Liver (tissue), 9 donors: ENCODE results near the gene RWDD1. TPM values are rescaled to one million over a fixed set of nuclear protein-coding genes. Genes with fewer than 3 reads are reported as not detected.

Experiments used
- DNase-seq: peaks from one replicate; pipeline ENCODE4 v3.0.0-alpha.2; 2017; ENCODE audit warnings: low spot score
- H3K27ac ChIP-seq, 2 donors: one replicate each; pipeline ENCODE4 v1.7.0; 2013; ENCODE audit warnings: inconsistent platforms in 2 of 2, low read length in 2 of 2, control low read depth in 1 of 2, low read depth in 1 of 2, mild to moderate bottlenecking in 1 of 2
- H3K27me3 ChIP-seq, 4 donors: one replicate each; pipeline versions ENCODE4 v1.6.1 to v1.7.0; 2013; ENCODE audit warnings: low read length in 3 of 4, inconsistent platforms in 1 of 4, mild to moderate bottlenecking in 1 of 4, moderate library complexity in 1 of 4; ENCODE audit not compliant: control insufficient read depth in 4 of 4, insufficient read depth in 4 of 4
- H3K36me3 ChIP-seq, 4 donors: one replicate each; pipeline versions ENCODE4 v1.6.1 to v1.7.0; 2013; ENCODE audit warnings: low read length in 3 of 4, mild to moderate bottlenecking in 3 of 4, low read depth in 1 of 4, moderate library complexity in 1 of 4; ENCODE audit not compliant: control insufficient read depth in 4 of 4, insufficient read depth in 3 of 4
- H3K4me1 ChIP-seq, 4 donors: one replicate each; pipeline versions ENCODE4 v1.6.1 to v1.7.0; 2013; ENCODE audit warnings: low read length in 3 of 4, mild to moderate bottlenecking in 3 of 4, moderate library complexity in 1 of 4; ENCODE audit not compliant: control insufficient read depth in 4 of 4, insufficient read depth in 4 of 4
- H3K4me3 ChIP-seq, 3 donors: one replicate each; pipeline versions ENCODE4 v1.6.1 to v1.7.0; 2013; ENCODE audit warnings: low read length in 3 of 3, control low read depth in 1 of 3, low read depth in 1 of 3, mild to moderate bottlenecking in 1 of 3
- H3K9ac ChIP-seq, 2 donors: one replicate each; pipeline ENCODE4 v1.7.0; 2013; ENCODE audit warnings: low read length in 2 of 2, mild to moderate bottlenecking in 2 of 2, moderate library complexity in 2 of 2, control low read depth in 1 of 2, low read depth in 1 of 2
- H3K9me3 ChIP-seq, 4 donors: one replicate each; pipeline versions ENCODE4 v1.6.1 to v1.7.0; 2013; ENCODE audit warnings: low read length in 3 of 4; ENCODE audit not compliant: control insufficient read depth in 4 of 4
- FOXA1 ChIP-seq: IDR thresholded peaks from 2 replicates; pipeline ENCODE4 v1.6.1; 2016; ENCODE audit warnings: antibody characterized with exemption
- FOXA2 ChIP-seq: IDR thresholded peaks from 2 replicates; pipeline ENCODE4 v1.6.1; 2016; ENCODE audit warnings: antibody characterized with exemption
- GABPA ChIP-seq, 2 donors: IDR thresholded peaks in 1 of 2; conservative IDR thresholded peaks in 1 of 2; 2 replicates each; pipeline ENCODE4 v1.6.1; 2016; ENCODE audit warnings: antibody characterized with exemption in 2 of 2, mild to moderate bottlenecking in 1 of 2, moderate library complexity in 1 of 2
- JUND ChIP-seq, 2 donors: IDR thresholded peaks; 2 replicates each; pipeline ENCODE4 v1.6.1; 2016; ENCODE audit warnings: antibody characterized with exemption in 2 of 2
- NR2F2 ChIP-seq: IDR thresholded peaks from 2 replicates; pipeline ENCODE4 v1.6.1; 2016; ENCODE audit warnings: antibody characterized with exemption
- RAD21 ChIP-seq, 2 donors: IDR thresholded peaks; 2 replicates each; pipeline ENCODE4 v1.6.1; 2016; ENCODE audit warnings: antibody characterized with exemption in 2 of 2, mild to moderate bottlenecking in 2 of 2
- RXRA ChIP-seq, 2 donors: IDR thresholded peaks; 2 replicates each; pipeline ENCODE4 v1.6.1; 2017 to 2018; ENCODE audit warnings: antibody characterized with exemption in 2 of 2, mild to moderate bottlenecking in 1 of 2
- SP1 ChIP-seq: IDR thresholded peaks from 2 replicates; pipeline ENCODE4 v1.6.1; 2018; ENCODE audit warnings: antibody characterized with exemption, mild to moderate bottlenecking
- TAF1 ChIP-seq: conservative IDR thresholded peaks from 2 replicates; pipeline ENCODE4 v1.6.1; 2016; ENCODE audit warnings: antibody characterized with exemption, mild to moderate bottlenecking
- YY1 ChIP-seq: IDR thresholded peaks from 2 replicates; pipeline ENCODE4 v1.6.1; 2016; ENCODE audit warnings: antibody characterized with exemption, mild to moderate bottlenecking
- WGBS: extraction: QIAGEN DNeasy Blood & Tissue Kit; methylation state at CpG from one replicate; pipeline ENCODE4 v1.1.7; 2013; 5-methylcytosine and 5-hydroxymethylcytosine counted together
- polyA plus RNA-seq, 2 donors: library from polyadenylated mRNA; stranded (reverse) in 1 of 2; unstranded in 1 of 2; fragments of 200-250 nt in 1 of 2; fragments of >200 nt in 1 of 2; fragmentation: Nextera tagmentation in 1 of 2; extraction: Ambion mirVana in 1 of 2; gene quantifications; one replicate each; pipeline versions ENCODE4 v1.2.1 to v1.2.3, GENCODE V29; 2013 to 2015
- total RNA-seq, 2 donors: library from RNA; depleted of rRNA; stranded (reverse); fragments of >200 nt; gene quantifications; one replicate each; pipeline ENCODE4 v1.2.3, GENCODE V29; 2014
- TF ChIP-seq, protein P1 (sequence below): IDR thresholded peaks from 2 replicates; pipeline ENCODE4 v1.6.1; 2016; ENCODE audit warnings: antibody characterized with exemption
- TF ChIP-seq, protein P2 (sequence below): IDR thresholded peaks from 2 replicates; pipeline ENCODE4 v1.6.1; 2016; ENCODE audit warnings: antibody characterized with exemption
- TF ChIP-seq, protein P3 (sequence below): IDR thresholded peaks from 2 replicates; pipeline ENCODE4 v1.6.1; 2016; ENCODE audit warnings: antibody characterized with exemption, mild to moderate bottlenecking
- TF ChIP-seq, protein P4 (sequence below): IDR thresholded peaks from 2 replicates; pipeline ENCODE4 v1.6.1; 2016; ENCODE audit warnings: antibody characterized with exemption
- TF ChIP-seq, protein P5 (sequence below): fragments of 150-350 bp; IDR thresholded peaks from 2 replicates; pipeline ENCODE4 v1.5.1; 2017; ENCODE audit warnings: improper control_type of control experiment, low read depth, low read length; ENCODE audit not compliant: missing input control
- donor health status: healthy.
- donor health status: healthy.
- donor health status: healthy.
- donor health status: healthy.
- donor health status: healthy.

Gene RWDD1
- total and polyA plus RNA-seq, 4 donors: 7.0 to 52.7 (median 10.9) TPM

DNA sequence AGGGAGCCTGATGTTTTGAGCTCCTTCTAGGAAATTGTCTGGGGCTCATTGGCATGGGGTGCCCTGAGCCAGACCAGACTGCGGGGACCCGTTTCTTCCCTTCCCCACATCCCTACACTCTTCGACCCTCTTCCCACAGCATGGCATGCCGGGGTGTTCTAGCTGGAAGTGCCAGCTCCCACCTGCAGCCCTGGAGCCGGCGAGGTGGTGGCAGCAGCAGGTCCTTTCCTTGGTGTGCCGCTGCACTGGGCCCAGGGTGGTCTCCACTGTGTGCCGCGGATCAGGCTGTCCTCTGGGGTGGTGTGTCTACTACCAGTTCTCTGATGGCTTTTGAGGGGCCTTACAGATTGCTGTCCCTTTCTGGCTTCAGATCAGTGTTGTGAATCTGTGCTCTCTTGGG lies 7.5 kb upstream of the RWDD1 start:
- TF ChIP-seq, protein P1, sequence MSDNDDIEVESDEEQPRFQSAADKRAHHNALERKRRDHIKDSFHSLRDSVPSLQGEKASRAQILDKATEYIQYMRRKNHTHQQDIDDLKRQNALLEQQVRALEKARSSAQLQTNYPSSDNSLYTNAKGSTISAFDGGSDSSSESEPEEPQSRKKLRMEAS: no peak
- TF ChIP-seq, protein P2, sequence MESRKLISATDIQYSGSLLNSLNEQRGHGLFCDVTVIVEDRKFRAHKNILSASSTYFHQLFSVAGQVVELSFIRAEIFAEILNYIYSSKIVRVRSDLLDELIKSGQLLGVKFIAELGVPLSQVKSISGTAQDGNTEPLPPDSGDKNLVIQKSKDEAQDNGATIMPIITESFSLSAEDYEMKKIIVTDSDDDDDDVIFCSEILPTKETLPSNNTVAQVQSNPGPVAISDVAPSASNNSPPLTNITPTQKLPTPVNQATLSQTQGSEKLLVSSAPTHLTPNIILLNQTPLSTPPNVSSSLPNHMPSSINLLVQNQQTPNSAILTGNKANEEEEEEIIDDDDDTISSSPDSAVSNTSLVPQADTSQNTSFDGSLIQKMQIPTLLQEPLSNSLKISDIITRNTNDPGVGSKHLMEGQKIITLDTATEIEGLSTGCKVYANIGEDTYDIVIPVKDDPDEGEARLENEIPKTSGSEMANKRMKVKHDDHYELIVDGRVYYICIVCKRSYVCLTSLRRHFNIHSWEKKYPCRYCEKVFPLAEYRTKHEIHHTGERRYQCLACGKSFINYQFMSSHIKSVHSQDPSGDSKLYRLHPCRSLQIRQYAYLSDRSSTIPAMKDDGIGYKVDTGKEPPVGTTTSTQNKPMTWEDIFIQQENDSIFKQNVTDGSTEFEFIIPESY: no peak

DNA sequence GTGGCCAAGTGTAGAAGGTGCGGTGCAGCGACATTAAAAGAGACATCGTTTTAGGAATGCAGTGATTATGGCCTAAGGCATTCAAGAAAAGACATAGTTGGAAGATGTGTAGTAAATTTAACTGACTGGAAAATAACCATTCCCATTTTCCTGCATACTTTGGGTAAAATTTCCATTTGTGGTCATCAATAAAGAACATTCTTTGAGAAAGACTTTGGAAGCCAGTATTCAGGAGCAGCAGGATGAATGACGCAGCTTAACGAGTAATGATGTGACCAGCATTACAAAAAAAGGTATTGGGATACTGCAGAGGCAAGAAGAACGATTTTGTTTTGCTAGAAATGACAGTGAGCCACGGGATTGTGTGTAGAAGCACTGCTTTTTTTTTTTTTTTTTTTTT lies 7.0 kb upstream of the RWDD1 start:
- no peaks in the 10 kb centered on the region for H3K9me3 ChIP-seq
- H3K4me1 ChIP-seq: peaks cover 0 to 8% (median 2%) of the 10 kb centered on the region in 4 donors
- no peak for DNase-seq
- H3K36me3 ChIP-seq: no peaks in the 10 kb centered on the region
- TF ChIP-seq TAF1 (no peak), NR2F2 (no peak), SP1 (no peak), RXRA (IDR thresholded peaks at IDR 0.05) (no peak), YY1 (no peak), RAD21 (IDR thresholded peaks at IDR 0.05) (no peak), GABPA (IDR thresholded peaks at IDR 0.05 in 1 of 2, conservative IDR thresholded peaks at IDR 0.05 in 1 of 2) (no peak), FOXA2 (no peak), FOXA1 (no peak), JUND (IDR thresholded peaks at IDR 0.05) (no peak)
- TF ChIP-seq, protein P2: no peak
- TF ChIP-seq, protein P3, sequence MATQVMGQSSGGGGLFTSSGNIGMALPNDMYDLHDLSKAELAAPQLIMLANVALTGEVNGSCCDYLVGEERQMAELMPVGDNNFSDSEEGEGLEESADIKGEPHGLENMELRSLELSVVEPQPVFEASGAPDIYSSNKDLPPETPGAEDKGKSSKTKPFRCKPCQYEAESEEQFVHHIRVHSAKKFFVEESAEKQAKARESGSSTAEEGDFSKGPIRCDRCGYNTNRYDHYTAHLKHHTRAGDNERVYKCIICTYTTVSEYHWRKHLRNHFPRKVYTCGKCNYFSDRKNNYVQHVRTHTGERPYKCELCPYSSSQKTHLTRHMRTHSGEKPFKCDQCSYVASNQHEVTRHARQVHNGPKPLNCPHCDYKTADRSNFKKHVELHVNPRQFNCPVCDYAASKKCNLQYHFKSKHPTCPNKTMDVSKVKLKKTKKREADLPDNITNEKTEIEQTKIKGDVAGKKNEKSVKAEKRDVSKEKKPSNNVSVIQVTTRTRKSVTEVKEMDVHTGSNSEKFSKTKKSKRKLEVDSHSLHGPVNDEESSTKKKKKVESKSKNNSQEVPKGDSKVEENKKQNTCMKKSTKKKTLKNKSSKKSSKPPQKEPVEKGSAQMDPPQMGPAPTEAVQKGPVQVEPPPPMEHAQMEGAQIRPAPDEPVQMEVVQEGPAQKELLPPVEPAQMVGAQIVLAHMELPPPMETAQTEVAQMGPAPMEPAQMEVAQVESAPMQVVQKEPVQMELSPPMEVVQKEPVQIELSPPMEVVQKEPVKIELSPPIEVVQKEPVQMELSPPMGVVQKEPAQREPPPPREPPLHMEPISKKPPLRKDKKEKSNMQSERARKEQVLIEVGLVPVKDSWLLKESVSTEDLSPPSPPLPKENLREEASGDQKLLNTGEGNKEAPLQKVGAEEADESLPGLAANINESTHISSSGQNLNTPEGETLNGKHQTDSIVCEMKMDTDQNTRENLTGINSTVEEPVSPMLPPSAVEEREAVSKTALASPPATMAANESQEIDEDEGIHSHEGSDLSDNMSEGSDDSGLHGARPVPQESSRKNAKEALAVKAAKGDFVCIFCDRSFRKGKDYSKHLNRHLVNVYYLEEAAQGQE: no peak
- TF ChIP-seq, protein P4, sequence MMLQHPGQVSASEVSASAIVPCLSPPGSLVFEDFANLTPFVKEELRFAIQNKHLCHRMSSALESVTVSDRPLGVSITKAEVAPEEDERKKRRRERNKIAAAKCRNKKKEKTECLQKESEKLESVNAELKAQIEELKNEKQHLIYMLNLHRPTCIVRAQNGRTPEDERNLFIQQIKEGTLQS: no peak
- TF ChIP-seq, protein P5, sequence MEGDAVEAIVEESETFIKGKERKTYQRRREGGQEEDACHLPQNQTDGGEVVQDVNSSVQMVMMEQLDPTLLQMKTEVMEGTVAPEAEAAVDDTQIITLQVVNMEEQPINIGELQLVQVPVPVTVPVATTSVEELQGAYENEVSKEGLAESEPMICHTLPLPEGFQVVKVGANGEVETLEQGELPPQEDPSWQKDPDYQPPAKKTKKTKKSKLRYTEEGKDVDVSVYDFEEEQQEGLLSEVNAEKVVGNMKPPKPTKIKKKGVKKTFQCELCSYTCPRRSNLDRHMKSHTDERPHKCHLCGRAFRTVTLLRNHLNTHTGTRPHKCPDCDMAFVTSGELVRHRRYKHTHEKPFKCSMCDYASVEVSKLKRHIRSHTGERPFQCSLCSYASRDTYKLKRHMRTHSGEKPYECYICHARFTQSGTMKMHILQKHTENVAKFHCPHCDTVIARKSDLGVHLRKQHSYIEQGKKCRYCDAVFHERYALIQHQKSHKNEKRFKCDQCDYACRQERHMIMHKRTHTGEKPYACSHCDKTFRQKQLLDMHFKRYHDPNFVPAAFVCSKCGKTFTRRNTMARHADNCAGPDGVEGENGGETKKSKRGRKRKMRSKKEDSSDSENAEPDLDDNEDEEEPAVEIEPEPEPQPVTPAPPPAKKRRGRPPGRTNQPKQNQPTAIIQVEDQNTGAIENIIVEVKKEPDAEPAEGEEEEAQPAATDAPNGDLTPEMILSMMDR: no peak
- TF ChIP-seq, protein P1: no peak
- H3K9ac ChIP-seq: no peak overlapping the region
- 86% methylated on average over 7 of the region's 7 CpGs for WGBS
- no peak overlapping the region for H3K27ac ChIP-seq
- no peak overlapping the region for H3K4me3 ChIP-seq
- peaks cover 0 to 3% (median 0%) of the 10 kb centered on the region in 4 donors for H3K27me3 ChIP-seq

More for the DNA sequence above, 7.5 kb upstream of the RWDD1 start:
- Histone ChIP-seq H3K4me1 (peaks cover 0 to 8% (median 2%) of the 10 kb centered on the region in 4 donors), H3K4me3 (no peak overlapping the region), H3K36me3 (no peaks in the 10 kb centered on the region), H3K9me3 (no peaks in the 10 kb centered on the region), H3K27ac (no peak overlapping the region), H3K27me3 (peaks cover 0 to 3% (median 0%) of the 10 kb centered on the region in 4 donors), H3K9ac (no peak overlapping the region)
- DNase-seq: no peak
- WGBS: 90% methylated on average over 9 of the region's 9 CpGs
